HCT116 (cell line): ENCODE results near the gene KRTAP5-2. TPM values are rescaled to one million over a fixed set of nuclear protein-coding genes. Genes with fewer than 3 reads are reported as not detected.

Experiments
- ATAC-seq: fragments of 200-7000 bp; cut with Tn5 transposase; 2 replicates; pipeline ENCODE4 v1.9.1; 2020; ENCODE audit warnings: mild to moderate bottlenecking, moderate library complexity
- BruUV-seq: library from RNA; stranded (reverse); fragments of 400-500 nt; replicated peaks from 2 replicates; lab custom pipeline; 2021; lab: Mats Ljungman, UMichigan
- CTCF ChIA-PET: fragments of 300-600 bp; sonication (Branson Sonifier 250); formaldehyde crosslinking; loops from one replicate; lab custom pipeline; 2021; ENCODE audit warnings: antibody characterized with exemption; lab: Charles Lee
- POLR2A ChIA-PET: fragments of 300-600, 350-600 bp; sonication (Branson Sonifier 250); formaldehyde crosslinking; loops from one replicate; lab custom pipeline; 2021; ENCODE audit warnings: antibody characterized with exemption; lab: Charles Lee
- RAD21 ChIA-PET, 2 experiments: fragments of 300-600 bp; sonication (Branson Sonifier 250); formaldehyde crosslinking; loops; one replicate each; lab custom pipeline; 2023; ENCODE audit warnings: low total read pairs in 2 of 2; ENCODE audit not compliant: uncharacterized antibody in 2 of 2, unreplicated experiment in 2 of 2, low non-redundant PET in 1 of 2; lab: Charles Lee
- DNase-seq: peaks from one replicate; pipeline ENCODE4 v3.0.0-alpha.2; 2010; ENCODE audit warnings: low read depth, low spot score
- H2AFZ ChIP-seq: fragments of 200-600 bp; shearing (Covaris generic), sonication (generic); 2 replicates; pipeline ENCODE4 v1.6.1; 2017; ENCODE audit warnings: low read depth, mixed run types, mixed read lengths, antibody characterized with exemption, low read length; ENCODE audit not compliant: poor library complexity, severe bottlenecking
- H3K27ac ChIP-seq: 2 replicates; pipeline ENCODE4 v1.5.1; 2012; ENCODE audit warnings: low read depth, low read length
- H3K27me3 ChIP-seq: fragments of 200-600 bp; sonication (generic); 2 replicates; pipeline ENCODE4 v1.6.1; 2016; ENCODE audit warnings: mixed run types, low read length, mixed read lengths; ENCODE audit not compliant: insufficient read depth
- H3K36me3 ChIP-seq, 2 experiments: fragments of 200-500 bp in 1 of 2; fragments of 200-600 bp in 1 of 2; sonication (Bioruptor generic) in 1 of 2; sonication (generic) in 1 of 2; 2 replicates each; pipeline versions ENCODE4 v1.5.1 to v1.6.1; 2014 to 2016; ENCODE audit warnings: low read length in 2 of 2, inconsistent platforms in 1 of 2, mixed read lengths in 1 of 2, mixed run types in 1 of 2; ENCODE audit not compliant: insufficient read depth in 2 of 2, control insufficient read depth in 1 of 2
- H3K4me1 ChIP-seq, 2 experiments: fragments of 200-600 bp in 1 of 2; sonication (generic) in 1 of 2; 2 replicates each; pipeline versions ENCODE4 v1.5.1 to v1.6.1; 2012 to 2017; ENCODE audit warnings: low read length in 2 of 2, inconsistent platforms in 1 of 2, mild to moderate bottlenecking in 1 of 2, mixed read lengths in 1 of 2, mixed run types in 1 of 2, moderate library complexity in 1 of 2; ENCODE audit not compliant: insufficient read depth in 2 of 2, control insufficient read depth in 1 of 2
- H3K4me2 ChIP-seq: fragments of 200-600 bp; sonication (generic); 2 replicates; pipeline ENCODE4 v1.6.1; 2017; ENCODE audit warnings: mixed run types, low read length, mixed read lengths
- H3K4me3 ChIP-seq, 2 experiments: fragments of 200-600 bp in 1 of 2; sonication (generic) in 1 of 2; replicated peaks in 1 of 2; 2 replicates each; pipeline ENCODE4 v1.5.1; 2011 to 2016; ENCODE audit warnings: low read length in 2 of 2, control low read depth in 1 of 2, low read depth in 1 of 2, mild to moderate bottlenecking in 1 of 2, mixed read lengths in 1 of 2, mixed run types in 1 of 2
- H3K79me2 ChIP-seq: fragments of 200-600 bp; sonication (generic); 2 replicates; pipeline ENCODE4 v1.6.1; 2017; ENCODE audit warnings: mild to moderate bottlenecking, mixed run types, low read length, moderate library complexity, mixed read lengths; ENCODE audit not compliant: insufficient read depth
- H3K9ac ChIP-seq: fragments of 200-600 bp; sonication (generic); 2 replicates; pipeline ENCODE4 v1.6.1; 2016; ENCODE audit warnings: low read length, mixed read lengths
- H3K9me2 ChIP-seq: fragments of 200-600 bp; sonication (generic), shearing (Covaris generic); 2 replicates; pipeline ENCODE4 v1.6.1; 2017; ENCODE audit warnings: mixed run types, mild to moderate bottlenecking, moderate library complexity; ENCODE audit not compliant: insufficient read depth
- H3K9me3 ChIP-seq, 2 experiments: fragments of 200-500 bp in 1 of 2; fragments of 200-600 bp in 1 of 2; sonication (Bioruptor generic) in 1 of 2; sonication (generic) in 1 of 2; 2 replicates each; pipeline ENCODE4 v1.6.1; 2014 to 2017; ENCODE audit warnings: low read length in 2 of 2, mixed read lengths in 2 of 2, inconsistent platforms in 1 of 2, low read depth in 1 of 2, mild to moderate bottlenecking in 1 of 2, mixed run types in 1 of 2, moderate library complexity in 1 of 2; ENCODE audit not compliant: control insufficient read depth in 1 of 2, insufficient read depth in 1 of 2
- H4K20me1 ChIP-seq: fragments of 200-600 bp; sonication (generic), shearing (Covaris generic); 2 replicates; pipeline ENCODE4 v1.6.1; 2017; ENCODE audit warnings: mixed run types, mild to moderate bottlenecking, moderate library complexity; ENCODE audit not compliant: insufficient read depth
- ATF3 ChIP-seq: IDR thresholded peaks from 2 replicates; pipeline ENCODE4 v1.6.1; 2012
- CBX3 ChIP-seq: IDR thresholded peaks from 2 replicates; pipeline ENCODE4 v1.6.1; 2012; ENCODE audit warnings: low read depth
- CTCF ChIP-seq, 3 experiments: fragments of 200-600 bp in 1 of 3; sonication (generic) in 1 of 3; IDR thresholded peaks in 2 of 3; conservative IDR thresholded peaks in 1 of 3; 2 replicates each; pipeline ENCODE4 v1.5.1; 2012 to 2017; ENCODE audit warnings: low read depth in 2 of 3, low read length in 2 of 3, antibody characterized with exemption in 1 of 3, borderline replicate concordance in 1 of 3, control low read depth in 1 of 3, mild to moderate bottlenecking in 1 of 3, mixed read lengths in 1 of 3, mixed run types in 1 of 3, moderate library complexity in 1 of 3; ENCODE audit not compliant: insufficient read depth in 1 of 3
- ELF1 ChIP-seq: IDR thresholded peaks from 2 replicates; pipeline ENCODE4 v1.6.1; 2012; ENCODE audit warnings: low read depth, borderline replicate concordance
- EZH2 ChIP-seq: fragments of 200-600 bp; sonication (generic); IDR thresholded peaks from 2 replicates; pipeline ENCODE4 v1.6.1; 2017; ENCODE audit warnings: antibody characterized with exemption, mixed run types
- EZH2phosphoT487 ChIP-seq: fragments of 200-600 bp; IDR thresholded peaks from 2 replicates; pipeline ENCODE4 v1.6.1; 2018; ENCODE audit warnings: antibody characterized with exemption, borderline replicate concordance
- FOSL1 ChIP-seq: IDR thresholded peaks from 2 replicates; pipeline ENCODE4 v1.6.1; 2012; ENCODE audit warnings: low read depth
- POLR2A ChIP-seq: IDR thresholded peaks from 2 replicates; pipeline ENCODE4 v1.7.0; 2011; ENCODE audit warnings: borderline replicate concordance; ENCODE audit not compliant: insufficient read depth, insufficient read length; ENCODE audit errors: extremely low read depth
- POLR2AphosphoS5 ChIP-seq: IDR thresholded peaks from 2 replicates; pipeline ENCODE4 v1.6.1; 2011; ENCODE audit warnings: mild to moderate bottlenecking, low read depth, low read length, moderate library complexity
- RAD21 ChIP-seq: IDR thresholded peaks from 2 replicates; pipeline ENCODE4 v1.6.1; 2012; ENCODE audit warnings: low read depth, mild to moderate bottlenecking
- REST ChIP-seq: IDR thresholded peaks from 2 replicates; pipeline ENCODE4 v1.6.1; 2012; ENCODE audit warnings: low read depth
- SIN3A ChIP-seq: IDR thresholded peaks from 2 replicates; pipeline ENCODE4 v1.6.1; 2012; ENCODE audit warnings: low read depth
- SP1 ChIP-seq: IDR thresholded peaks from 2 replicates; pipeline ENCODE4 v1.6.1; 2012; ENCODE audit warnings: low read depth
- SRF ChIP-seq: IDR thresholded peaks from 2 replicates; pipeline ENCODE4 v1.6.1; 2012; ENCODE audit warnings: low read depth
- TCF7L2 ChIP-seq: IDR thresholded peaks from 2 replicates; pipeline ENCODE4 v1.7.0; 2011; ENCODE audit warnings: borderline replicate concordance, inconsistent platforms; ENCODE audit not compliant: insufficient read depth, insufficient read length; ENCODE audit errors: extremely low read depth
- YY1 ChIP-seq: IDR thresholded peaks from 2 replicates; pipeline ENCODE4 v1.6.1; 2011; ENCODE audit warnings: low read length, low read depth, moderate library complexity, mild to moderate bottlenecking; ENCODE audit not compliant: insufficient replicate concordance; ENCODE audit errors: extremely low read depth
- ZBTB33 ChIP-seq: IDR thresholded peaks from 2 replicates; pipeline ENCODE4 v1.6.1; 2011; ENCODE audit warnings: mild to moderate bottlenecking, low read length, moderate library complexity; ENCODE audit not compliant: insufficient replicate concordance; ENCODE audit errors: extremely low read depth
- ZFX ChIP-seq: fragments of 450-650 bp; IDR thresholded peaks from 2 replicates; pipeline ENCODE4 v1.6.1; 2017
- ZNF274 ChIP-seq: fragments of 200-500 bp; sonication (Bioruptor generic); IDR thresholded peaks from 2 replicates; pipeline ENCODE4 v1.6.1; 2014; ENCODE audit warnings: mild to moderate bottlenecking, low read depth, low read length, inconsistent platforms
- intact Hi-C: fragments of 100-400 bp; cut with micrococcal nuclease; formaldehyde crosslinking; loops from 2 replicates; pipeline ENCODE4 v1.10.0; 2022
- total RNA-seq: library from RNA; stranded (reverse); gene quantifications from one replicate; pipeline ENCODE4 v1.2.1, GENCODE V29; 2021; ENCODE audit not compliant: unreplicated experiment
- TF ChIP-seq, protein P1 (sequence below): IDR thresholded peaks from 2 replicates; pipeline ENCODE4 v1.6.1; 2012

Gene KRTAP5-2
- total RNA-seq, 1 experiment from 2014 or later = not detected

DNA sequence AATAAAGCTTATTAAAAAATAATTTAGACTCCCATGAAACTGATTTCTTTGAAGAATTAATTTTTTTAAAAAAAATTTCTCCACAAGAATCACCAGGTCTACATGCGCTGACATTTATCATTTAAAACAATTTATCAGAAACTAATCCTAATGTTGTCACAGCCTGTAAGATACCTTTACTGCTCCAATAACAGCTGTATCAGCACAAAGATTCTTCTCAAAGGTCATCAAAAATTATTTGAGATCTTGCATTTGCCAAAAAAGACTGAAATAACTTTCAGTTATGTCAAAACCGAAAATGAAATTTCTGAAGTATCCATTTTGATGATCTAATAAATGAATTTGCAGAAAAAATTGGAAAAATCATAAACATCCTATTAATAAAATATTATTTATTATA, 39.5 kb upstream of the KRTAP5-2 start:
- DNase-seq (no peak), ATAC-seq (no peak)
- Histone ChIP-seq H3K9ac (no peak overlapping the region), H4K20me1 (no peaks in the 10 kb centered on the region), H3K9me2 (no peaks in the 10 kb centered on the region), H3K79me2 (no peaks in the 10 kb centered on the region), H3K27me3 (no peaks in the 10 kb centered on the region), H2AFZ (no peak overlapping the region), H3K4me3 (no peak overlapping the region), H3K27ac (no peak overlapping the region), H3K9me3 (no peaks in the 10 kb centered on the region), H3K36me3 (no peaks in the 10 kb centered on the region), H3K4me2 (no peak overlapping the region)
- intact Hi-C loops = no loop called here
- ChIA-PET POLR2A (no interaction called here), CTCF (interaction anchor here (0.7 to 4.8 kb wide), 2 partner anchors 16 to 91 kb away, joined by 3 to 31 read pairs; no protein-coding TSS in a partner anchor), RAD21 (no interaction called here)
- BruUV-seq = no TSS peak
- no peak for TF ChIP-seq SRF
- TF ChIP-seq SP1 = no peak
- TF ChIP-seq EZH2phosphoT487 = no peak
- no peak for TF ChIP-seq ZBTB33
- TF ChIP-seq ZNF274 = no peak
- TF ChIP-seq POLR2A = no peak
- TF ChIP-seq POLR2AphosphoS5 = no peak
- TF ChIP-seq CTCF (IDR thresholded peaks at IDR 0.05 in 2 of 3, conservative IDR thresholded peaks at IDR 0.05 in 1 of 3; ENCODE audit: borderline replicate concordance in 1 of 3, insufficient read depth in 1 of 3, low read depth in 2 of 3, low read length in 2 of 3) = no peak
- TF ChIP-seq FOSL1 = no peak
- TF ChIP-seq EZH2 = no peak
- no peak for TF ChIP-seq ATF3
- TF ChIP-seq SIN3A = no peak
- TF ChIP-seq, protein P1, sequence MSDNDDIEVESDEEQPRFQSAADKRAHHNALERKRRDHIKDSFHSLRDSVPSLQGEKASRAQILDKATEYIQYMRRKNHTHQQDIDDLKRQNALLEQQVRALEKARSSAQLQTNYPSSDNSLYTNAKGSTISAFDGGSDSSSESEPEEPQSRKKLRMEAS = no peak
- no peak for TF ChIP-seq YY1
- no peak for TF ChIP-seq ELF1
- TF ChIP-seq RAD21 = no peak
- no peak for TF ChIP-seq ZFX
- TF ChIP-seq TCF7L2 = no peak
- TF ChIP-seq REST = no peak
- TF ChIP-seq CBX3 = no peak
- TF ChIP-seq, all 23 proteins: peak for 0
- peaks cover 0 to 9% of the 10 kb centered on the region in 2 experiments; a peak in 1 of 4 replicates for H3K4me1 ChIP-seq
